Stimulated activated naive CD4-positive, alpha-beta T cell treated with Interleukin-2 at 50 U/mL for 16 hours (primary cell): ENCODE measurements around the gene PPM1N.

ENCODE experiments used
- DNase-seq: peaks from one replicate; lab custom pipeline; 2025; lab: John Stamatoyannopoulos, UW

The PPM1N gene

DNA sequence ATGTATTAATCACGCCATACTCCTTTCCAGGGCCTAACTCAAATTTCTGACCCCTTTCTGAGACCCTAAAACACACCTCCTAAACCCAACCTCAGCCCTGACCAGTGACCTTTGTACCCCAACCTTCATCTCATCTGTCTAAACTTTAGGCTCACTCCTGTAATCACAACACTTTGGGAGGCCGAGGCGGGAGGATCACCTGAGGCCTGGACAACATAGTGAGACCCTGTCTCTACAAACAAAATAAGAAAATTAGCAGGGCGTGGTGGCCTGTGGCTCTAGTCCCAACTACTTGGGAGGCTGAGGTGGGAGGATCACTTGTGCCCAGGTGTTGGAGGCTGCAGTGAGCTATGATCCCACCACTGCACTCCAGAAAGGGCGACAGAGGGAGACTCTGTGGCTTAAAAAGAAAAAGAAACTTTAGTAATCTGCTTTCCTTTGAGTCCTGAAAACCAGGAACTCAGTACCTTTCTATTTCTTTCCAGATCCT, 6.1 kb upstream of the PPM1N start:
- no peak for DNase-seq

DNA sequence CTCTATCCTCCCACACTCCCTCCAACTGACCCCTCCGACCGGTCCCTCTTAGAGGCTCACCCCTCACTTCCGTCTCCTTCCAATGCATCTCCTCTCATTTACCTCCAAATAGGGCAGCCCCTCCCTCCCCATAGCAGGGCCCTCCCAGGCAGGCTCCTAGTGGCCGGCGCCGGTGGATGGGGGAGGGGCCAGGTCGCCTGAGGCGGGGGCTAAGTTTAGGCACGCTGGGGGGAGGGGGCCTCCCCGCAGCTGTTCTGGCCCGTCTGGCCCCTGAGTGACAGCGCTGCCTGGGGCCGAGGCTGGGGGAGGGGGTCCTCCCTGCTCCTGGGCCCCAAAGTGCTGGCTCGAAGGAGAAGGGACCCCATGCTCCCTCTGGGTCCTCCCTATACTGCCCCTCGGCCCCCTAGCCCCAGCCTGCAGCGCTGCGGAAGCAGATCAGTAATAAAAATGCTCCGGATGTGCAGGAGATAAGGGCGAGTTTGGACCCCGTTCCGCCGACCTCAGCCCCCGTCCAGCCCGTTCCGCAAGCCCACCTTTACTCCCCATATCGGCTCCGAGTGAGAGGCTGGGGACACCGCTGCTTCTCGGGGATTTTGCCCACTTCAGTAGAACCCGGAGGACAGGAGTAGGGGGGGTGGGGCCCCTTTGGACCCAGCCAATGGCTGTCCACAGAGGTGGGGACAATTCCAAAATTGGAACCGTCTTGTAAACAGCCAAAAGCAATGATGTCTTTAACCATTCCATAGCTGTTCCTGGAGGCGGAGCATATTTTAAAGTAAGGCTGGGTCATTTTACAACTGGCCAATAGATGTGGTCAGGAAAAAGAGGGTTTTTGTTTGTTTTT, 5.4 kb upstream of the PPM1N start:
- no peak for DNase-seq

DNA sequence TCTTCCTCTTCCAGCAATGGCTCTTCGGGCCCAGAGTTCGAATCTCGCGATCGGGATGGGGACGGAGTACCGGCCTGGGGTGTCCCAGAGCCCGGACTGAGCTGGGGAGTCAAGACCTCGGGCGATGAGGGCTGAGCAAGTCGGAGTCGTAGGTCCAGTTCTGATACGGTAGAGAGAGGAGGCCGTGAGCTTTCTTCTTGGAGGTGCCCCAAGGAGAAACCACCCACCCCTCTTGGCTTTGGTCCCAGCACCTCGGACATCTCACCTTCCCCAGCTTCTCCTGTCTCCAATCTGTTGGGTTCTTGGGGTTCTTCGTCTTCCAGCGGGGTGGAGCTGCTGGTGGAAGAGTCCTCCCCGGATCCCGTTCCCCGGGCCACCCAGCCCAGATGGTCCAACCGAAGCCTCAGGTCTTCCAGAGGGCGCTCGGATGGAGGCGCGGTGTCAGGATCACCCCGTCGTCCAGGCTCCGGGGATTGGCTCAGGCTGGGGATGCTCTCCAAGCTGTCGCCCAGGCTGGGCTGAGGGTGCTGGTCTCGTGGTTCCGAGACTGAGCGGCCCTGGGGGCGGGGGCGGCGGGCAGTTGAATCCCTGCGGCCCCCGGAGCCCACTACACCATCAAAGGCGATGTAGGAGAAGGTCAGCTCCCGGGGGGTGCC, 3.9 kb upstream of the PPM1N start:
- DNase-seq, result no peak

DNA sequence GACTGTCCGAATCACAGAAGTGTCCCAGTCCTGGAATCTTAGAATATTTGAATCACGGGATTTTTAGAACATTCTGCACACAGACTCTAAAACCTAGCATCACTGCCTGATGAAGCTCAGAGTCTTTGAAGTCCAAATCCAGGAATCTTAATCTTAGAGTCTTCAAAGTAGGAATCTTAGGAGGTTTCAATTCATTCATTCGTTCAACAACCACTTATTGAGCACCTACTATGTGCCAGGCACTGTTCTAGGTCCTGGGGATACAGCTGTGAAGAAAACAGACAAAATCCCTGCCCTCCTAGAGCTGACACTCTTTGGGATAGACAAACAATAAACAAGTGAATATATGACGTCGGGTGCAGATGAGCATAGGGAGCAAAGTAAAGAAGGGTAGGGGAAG, 3.1 kb upstream of the PPM1N start:
- no peak for DNase-seq

DNA sequence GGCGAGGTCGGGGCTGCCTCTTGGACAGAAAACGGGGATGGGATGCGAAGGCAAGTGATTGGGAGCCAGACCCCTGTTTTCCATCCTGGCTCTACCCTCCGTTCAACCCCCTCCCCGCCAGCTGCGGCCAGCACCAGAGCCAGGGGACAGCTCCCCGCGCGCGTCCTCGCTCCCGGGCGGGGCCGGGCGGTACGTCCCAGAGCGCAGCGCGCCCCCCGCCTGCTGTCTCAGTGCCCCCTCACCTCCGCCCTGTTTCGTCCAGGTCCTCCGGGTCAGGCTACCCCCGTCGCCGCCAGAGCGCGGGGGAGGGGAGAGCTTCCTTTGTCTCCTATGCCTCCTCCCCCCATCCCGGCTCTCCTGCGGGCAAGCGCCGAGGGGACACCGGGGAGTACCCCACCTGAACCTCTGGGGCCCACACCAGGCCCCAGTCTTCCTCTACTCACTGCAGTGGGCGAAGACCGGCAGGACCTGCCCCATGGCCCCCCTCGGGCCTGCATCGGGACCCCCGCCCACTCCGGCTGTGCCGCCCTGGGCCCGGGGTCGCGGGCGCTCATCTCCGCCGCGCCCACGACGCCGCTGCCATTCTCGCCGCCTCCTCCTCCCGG, 1.8 kb upstream of the PPM1N start:
- DNase-seq, result peak; percentile 31

DNA sequence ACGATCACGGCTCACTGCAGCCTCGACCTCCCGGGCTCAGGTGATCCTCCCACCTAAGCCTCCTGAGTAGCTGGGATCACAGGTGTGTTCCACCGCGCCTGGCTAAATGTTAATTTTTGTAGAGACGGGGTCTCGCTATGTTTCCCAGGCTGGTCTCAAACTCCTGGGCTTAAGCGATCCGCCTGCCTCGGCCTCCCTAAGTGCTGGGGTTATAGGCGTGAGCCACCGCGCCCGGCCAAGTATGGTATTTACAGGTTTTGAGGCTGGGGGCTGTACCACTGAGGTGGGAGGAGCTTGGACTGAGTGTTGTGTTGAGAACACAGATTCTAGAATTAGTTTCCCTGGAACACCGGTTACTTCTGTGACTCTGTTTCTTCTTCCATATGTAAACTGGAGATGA, 452 bp upstream of the PPM1N start:
- DNase-seq, result no peak

DNA sequence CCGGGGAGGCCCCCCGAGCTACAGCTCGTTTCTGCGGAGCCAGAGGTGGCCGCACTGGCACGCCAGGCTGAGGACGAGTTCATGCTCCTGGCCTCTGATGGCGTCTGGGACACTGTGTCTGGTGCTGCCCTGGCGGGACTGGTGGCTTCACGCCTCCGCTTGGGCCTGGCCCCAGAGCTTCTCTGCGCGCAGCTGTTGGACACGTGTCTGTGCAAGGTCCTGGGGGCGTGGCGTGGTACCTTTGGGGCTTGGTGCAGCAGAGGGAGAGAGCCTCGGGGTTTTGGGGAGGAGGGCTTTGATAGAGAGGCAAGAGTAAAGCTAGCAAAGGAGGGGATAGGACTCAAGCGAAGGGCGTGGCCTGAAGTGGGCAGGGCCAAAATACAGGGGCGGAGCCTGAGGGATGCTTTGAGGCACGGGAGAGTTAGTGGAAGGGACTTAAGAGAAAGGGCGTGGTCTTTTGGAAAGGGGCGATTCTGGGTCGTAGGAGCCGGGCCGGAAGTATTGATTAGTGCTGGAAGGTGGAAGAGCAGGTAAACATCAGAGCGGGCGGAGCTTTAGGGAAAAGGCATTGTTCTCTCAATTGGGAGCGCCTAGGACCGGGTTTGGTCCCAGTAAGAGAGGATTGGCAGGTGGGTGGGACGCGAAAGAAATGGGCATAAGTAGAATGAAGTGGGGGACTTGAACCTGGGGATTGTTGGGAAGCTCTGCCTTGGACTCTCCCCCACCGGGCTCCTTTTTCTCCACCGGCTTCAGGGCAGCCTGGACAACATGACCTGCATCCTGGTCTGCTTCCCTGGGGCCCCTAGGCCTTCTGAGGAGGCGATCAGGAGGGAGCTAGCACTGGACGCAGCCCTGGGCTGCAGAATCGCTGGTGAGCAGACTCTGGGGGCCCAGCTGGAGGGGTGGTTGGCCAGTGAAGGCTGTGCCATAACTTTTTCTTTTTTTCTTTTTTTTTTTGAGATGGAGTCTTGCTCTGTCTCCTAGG, 1.2 kb downstream of the PPM1N start:
- peak; percentile 50 for DNase-seq

DNA sequence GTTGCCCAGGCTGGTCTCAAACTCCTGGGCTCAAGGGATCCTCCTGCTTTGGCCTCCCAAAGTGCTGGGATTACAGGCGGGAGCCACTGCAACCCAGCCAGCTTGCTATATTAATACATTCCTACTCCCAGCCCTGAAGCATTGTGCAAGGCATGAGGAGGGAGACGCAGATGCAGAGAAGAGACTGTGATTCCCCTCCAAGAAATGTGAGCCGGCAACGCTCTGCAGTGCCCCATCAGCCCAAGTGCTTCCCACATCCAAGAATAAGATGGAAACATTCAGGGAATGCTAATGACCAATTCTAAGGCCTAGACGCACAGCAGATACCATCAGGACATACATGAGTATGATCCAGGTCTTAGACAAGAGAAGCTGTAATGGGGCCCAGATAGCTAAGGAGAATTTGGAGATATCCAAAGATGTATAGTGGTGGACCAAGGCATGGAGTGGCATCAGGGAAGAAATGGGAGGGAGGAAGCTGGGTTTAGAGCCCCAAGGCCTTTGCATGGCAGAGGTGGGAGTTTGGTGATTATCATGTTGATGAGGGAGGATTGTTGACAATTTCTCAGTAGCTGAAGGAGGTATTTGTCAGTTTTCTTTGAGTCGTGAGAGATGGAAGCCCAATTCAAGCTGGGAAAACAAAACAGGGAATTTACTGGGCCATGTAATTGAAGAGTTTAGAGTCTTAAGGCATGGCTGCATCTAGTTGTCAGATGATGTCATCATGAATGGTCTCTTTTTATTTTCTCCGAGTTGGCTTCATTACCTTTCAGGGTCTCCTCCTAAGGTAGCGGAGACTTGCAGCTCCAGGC, 2.9 kb downstream of the PPM1N start:
- no peak for DNase-seq

DNA sequence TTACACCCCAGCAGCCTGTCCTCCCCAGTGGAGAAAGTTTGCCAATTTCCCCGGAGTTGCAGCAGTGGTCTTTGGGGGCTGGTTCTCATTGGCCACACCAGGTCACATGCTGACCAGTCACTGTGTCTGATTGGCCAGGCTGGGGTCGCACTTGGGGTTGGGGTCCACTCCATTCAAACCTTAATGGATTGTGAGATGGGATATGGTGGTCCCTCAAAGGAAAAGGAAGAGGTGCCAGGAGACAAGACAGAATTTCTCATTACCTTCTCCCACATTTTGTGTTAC, 3.4 kb downstream of the PPM1N start:
- DNase-seq, result no peak

DNA sequence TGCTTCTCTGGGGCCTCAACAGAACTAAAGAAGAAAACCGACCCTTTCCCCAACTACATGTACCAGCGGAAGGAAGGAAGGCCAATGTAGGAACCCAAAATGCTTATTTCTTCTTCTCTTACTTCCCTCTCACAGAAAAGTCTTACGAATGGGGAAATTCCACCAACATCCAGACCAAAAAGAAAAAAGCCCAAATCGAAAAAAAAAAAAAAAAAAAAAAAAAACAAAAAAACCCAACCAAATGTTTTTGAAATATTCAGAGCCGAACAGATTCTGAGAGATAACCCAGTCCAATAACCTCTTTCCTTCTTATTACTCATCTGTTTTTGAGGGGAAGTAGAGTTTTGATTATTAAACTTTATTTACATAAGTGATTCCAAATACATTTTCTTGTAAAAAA, 3.9 kb downstream of the PPM1N start:
- DNase-seq, result no peak

DNA sequence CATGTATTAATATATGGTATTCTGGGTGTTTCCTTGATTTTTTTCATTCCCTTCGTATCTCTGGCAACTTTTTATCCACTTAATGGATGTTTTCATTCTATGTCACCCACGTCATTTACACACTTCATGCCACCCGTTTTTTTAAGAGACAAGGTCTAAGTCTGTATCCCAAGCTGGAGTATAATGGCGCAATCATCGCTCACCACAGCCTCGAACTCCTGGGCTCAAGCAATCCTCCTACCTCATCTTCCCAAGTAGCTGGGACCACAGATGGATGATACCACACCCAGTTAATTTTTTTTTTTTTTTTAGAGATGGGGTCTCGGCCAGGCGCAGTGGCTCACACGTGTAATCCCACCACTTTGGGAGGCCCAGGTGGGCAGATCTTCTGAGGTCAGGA, 5.7 kb downstream of the PPM1N start:
- DNase-seq, result no peak

DNA sequence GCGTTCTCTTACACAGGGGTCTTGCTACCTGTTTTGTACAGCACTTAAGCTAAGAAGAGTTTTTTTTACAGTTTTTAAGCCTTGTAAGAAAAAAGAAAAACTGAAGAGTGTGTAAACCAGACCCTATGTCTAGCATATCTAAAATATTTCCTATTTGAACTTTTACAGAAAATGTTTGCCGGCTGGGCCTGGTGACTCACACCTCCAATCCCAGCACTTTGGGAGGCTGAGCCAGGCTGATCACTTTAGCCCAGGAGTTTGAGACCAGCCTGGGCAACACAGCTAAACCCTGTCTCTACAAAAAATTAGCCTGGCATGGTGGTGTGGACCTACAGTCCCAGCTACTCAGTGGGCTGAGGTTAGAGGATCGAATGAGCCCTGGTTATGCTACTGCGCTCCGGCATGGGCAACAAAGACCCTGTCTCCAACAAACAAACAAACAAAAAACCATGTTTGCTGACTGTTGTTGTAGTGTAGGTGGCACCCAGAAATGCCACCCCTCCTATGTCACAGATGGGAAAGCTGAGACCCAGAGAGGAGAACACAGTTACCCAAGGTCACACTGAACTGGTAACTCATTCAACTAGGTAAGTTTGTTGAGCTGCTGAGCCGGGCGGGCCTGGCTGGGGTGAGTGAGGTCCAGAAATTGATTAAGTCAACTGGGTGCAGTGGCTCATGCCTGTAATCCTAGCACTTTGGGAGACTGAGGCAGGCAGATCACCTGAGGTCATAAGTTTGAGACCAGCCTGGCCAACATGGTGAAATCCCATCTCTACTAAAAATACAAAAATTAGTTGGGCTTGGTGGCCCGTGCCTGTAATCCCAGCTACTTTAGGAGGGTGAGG, 7.1 kb downstream of the PPM1N start:
- DNase-seq, result no peak

DNA sequence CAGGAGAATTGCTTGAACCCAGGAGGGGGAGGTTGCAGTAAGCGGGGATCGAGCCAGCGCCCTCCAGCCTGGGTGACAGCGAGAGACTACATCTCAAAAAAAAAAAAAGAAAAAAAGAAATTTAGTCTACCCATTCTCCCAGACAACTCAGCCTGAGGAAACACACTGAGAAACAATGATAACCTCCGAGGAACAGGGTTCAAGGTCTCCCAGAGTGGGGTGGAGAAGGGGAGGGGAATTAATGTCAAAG, 7.7 kb downstream of the PPM1N start:
- no peak for DNase-seq

DNA sequence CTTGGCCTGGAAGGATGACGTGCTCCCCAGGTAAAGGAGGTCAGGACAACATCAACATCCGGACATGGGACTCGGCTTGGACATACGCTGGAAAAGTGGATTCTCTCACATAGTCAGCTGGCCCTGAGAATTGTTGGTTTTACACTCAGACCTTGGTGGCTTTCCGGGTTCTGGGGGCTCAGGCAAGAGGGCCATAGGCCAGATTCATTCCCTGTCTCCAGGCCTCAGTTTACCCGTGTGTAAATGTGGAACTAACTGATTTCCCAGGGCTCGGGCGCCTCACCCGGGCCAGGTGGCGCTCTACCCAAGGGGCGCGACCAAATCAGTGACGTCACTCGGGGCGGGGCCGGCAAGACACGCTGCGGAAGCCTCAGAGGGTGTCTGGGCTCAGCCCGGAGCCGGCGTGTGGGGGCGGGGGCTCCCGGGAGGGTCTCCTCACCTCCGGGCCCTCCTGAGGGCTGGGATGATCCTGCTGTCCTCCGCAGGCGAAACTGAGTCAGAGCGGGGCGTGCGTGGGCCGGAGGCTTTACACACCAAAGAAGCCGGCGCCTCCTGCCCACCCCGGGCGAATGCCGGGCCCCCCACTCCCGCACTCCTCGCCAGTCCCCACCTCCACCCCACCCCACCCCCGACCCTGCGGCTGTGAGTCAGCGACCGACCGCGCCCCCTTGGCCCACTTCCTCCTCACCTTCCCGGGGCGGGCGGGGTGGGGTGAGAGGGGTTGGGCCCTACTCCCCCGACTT, 8.2 kb downstream of the PPM1N start:
- DNase-seq, result peak; percentile 99

DNA sequence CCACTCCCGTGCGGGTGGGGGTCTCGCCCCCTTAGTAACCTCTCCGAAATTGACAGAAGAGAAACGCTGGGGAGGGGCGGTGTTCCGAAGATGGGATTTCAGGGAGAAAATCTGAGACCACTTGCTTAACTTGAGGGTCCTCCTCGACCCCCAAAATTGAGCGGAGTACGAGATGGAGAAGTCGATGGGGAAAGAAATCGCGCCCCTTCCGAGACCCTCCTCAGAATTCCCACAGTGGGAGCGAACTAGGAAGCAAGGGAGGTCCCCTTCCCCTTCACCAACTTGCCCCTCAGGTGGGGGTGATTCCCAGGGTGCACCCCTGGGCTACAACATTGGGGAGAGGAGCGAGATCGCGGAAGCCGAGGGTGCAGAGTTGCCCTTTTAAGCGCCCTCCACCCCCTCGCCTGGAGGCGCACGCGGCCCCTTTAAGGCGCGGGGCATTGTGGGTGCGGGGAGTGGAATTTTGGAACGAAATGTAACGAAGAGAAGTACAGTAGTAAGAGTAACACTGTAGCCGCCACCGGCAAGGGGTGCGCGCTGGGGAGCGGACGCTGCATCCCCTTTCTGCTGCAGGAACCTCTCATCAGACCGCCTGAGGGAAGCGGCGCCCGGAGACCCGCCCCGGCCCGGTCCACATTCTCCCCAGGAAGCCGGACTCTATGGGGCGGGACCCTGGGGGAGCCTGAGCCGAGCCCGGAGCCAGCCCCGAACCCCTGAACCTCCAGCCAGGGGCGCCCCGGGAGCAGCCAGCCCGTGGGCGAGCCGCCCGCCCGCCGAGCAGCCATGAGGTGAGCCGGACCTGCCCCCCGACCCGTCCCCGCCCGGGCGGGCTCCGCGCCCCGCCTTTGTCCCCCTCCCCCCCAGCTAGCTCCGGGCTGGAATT, 9.0 kb downstream of the PPM1N start, which contains the start of gene VASP:
TSS of gene VASP (plus strand) at position 491 of the 883 bp plus-strand sequence. CDS start at position 784, 293 bp downstream.
- DNase-seq, result peak; percentile 93

DNA sequence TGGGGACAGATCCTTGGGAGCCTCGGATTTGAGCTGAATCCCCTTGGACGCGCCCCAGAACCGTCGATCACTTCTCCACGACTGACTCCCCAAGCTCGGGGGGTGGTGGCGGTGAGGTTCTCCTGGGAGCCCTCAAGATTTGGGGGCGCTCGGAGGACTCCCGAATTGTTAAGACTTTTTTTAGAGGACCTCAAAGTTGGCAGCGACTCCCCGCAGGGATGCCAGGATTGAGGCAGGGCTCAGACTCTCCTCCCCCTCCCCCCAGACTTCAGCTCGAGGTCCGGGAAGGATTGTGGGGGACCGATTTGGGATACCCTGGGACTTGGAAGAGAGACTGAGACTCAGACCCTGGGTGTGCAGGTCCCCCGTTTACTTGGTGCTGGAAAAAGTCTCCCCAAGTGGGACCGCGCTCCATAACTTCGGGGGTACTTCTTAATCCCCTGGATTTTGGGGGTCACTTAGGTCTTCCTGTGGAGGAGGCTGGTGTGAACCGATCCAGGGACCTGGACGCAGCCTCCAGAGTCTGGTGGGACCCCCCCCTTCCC, 9.7 kb downstream of the PPM1N start:
- DNase-seq, result no peak

DNA sequence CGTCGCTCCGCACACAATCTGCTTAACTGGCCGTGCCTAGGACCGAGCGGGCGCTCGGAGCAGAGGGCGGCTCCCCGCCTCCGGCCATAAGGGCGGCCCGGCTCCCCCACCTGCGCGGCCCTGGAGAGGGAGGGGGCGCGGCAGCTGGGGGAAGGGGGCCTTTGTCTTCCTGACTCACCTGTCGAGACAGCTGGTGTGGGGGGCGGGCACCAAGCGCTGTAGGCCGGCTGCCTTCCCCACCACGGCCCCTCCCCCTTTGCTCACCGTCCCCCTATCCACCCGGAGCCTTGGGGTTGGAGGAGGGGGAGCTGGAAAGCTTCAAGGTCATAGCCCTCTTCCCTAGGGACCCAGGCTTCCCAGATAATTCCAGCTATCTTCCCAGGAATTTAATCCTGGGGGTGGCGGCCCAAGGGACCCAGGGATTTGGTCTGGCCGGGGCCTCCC, 10.2 kb downstream of the PPM1N start:
- DNase-seq, result peak; percentile 50
